Erythroblast (primary cell): ENCODE results near the gene ATP6V1E1.

Experiments used
- GATA1 ChIP-seq: IDR thresholded peaks from 2 replicates; pipeline ENCODE4 v1.6.1; 2011; ENCODE audit warnings: low read depth, mild to moderate bottlenecking, control low read depth, low read length, moderate library complexity
- POLR2A ChIP-seq: IDR thresholded peaks from 2 replicates; pipeline ENCODE4 v1.6.1; 2011; ENCODE audit warnings: mild to moderate bottlenecking, low read length

- TF ChIP-seq POLR2A: no peak
- TF ChIP-seq GATA1: no peak
Measured at GRCh38 chr22:17634696-17635095, 6.1 kb upstream of the ATP6V1E1 start.
